ENCODE data around the gene FILIP1.

FILIP1 gene

DNA sequence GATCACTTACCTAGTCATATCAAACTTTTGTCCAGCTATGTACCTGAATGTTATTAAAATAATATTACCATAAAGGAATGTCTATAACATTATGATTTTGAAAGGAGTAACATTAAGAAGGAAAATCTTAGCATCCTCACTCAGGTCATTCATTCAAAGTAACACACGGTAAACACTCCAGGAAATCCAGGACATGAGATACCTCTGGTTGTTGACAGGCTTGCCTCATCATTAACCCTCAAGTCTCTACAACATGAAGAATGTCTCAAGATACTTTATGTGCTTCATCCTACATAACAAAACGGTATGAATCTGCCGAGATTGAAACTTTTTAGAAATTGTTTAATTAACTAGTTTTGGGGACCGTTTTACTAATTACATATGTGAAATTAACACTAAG, 690 bp upstream of the FILIP1 start:
- no peak for DNase-seq

DNA sequence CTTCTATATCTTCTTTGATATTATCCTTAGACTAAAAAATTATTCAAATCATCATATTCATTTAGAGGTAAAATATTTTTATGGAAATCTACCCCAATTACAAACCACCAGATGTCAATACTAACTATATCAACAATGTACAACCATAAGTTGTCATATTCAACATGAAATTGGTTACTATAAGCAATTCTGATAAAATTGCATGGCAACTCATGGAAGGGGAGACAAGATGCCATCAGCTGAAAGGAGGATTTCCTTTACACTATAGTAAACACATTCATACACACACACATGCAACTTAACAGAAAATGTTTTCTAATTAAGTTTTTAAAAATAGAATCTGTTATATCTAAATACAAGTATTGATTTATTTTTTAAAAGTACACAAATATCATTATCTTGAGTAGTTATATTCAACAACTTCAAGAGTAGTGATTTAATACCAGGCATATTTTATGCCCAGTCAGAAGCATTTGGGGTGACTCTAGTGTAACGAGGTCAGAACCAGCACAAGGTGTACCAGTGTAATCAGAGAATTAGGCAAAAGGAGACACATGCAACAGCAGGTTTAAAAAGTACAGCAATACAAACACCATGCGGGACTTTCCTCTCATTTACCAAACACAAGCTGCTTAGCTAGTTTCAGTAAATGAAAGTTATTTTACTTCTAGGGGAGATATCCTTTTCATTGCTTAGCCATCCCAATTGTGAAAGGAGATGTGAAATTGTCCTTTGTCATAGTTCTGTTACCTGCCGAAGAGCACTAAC, 1.0 kb downstream of the FILIP1 start:
- no peak for DNase-seq

DNA sequence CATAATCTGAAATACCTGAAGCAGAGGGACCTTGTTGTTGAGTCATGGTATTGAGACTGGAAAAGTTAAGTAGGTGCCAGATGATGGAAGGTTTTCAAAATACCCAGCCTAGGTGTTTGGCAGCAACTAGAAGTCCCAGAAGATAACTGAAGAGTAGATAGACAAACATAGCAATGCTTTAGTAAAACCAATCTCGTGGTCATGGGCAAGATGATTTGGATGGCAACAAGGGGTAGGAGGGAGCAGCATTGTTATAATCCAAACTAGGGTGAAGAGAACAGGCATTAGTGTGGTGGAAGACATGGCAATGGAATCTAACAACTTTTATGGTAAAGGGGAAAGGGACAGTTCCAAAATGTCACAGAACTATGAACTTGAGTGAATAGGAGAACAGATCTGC, 2.3 kb downstream of the FILIP1 start:
- DNase-seq, result no peak

DNA sequence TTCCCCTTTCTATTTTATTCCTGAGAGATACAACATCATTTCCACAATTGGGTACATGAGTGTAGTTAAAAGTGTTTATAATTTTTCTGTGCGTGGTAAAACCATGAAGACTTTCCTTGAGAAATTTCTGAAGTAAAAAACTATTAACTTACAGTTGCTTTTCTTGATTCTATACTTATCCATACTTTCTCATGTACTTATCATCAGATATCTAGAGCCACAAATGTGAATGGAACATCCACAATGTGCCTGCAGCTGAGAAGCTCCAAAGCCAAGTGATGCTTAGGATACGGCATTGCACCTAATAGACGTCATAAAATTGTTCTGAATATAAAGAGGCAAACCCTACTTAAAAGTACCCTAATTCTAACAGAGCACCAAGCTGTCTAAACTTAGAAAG, 2.9 kb downstream of the FILIP1 start:
- DNase-seq, result no peak

DNA sequence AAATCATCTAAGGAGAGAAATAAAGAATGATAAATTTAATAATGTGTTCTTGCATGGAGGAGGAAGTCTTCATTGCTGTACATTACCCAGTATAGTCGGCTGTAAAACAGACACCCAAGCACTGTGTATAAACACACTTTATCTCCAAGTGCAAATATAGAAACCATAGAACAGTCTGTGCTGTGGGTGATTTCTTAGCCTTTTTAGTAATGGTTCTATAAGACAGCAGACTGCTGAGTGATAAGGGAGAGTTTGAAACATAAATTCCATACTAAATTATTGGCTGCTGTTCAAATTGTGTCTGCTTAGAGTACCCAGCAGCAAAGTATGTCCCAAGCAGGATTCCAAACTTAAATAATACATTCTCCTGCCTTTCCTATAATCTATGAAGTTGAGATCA, 4.6 kb downstream of the FILIP1 start:
- DNase-seq, result no peak

DNA sequence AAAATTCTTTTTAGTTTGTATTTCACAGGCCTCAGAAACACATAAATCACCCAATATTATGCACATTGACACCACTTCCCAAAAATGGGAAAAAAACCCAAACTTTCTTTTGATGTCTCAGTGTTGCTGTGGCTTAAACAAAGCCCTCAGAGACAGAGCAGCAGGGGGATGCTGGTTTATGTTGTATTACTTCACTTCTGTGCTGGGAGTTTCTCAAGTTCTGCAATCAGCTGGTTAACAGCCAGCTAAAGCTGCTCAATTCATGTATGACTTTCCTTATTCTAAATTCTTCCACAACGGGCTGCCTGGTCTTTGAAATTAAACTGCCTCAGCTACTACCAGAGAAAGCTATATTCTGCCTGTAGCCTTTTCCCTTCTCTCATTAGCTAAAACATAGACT, 5.6 kb downstream of the FILIP1 start:
- DNase-seq, result no peak

DNA sequence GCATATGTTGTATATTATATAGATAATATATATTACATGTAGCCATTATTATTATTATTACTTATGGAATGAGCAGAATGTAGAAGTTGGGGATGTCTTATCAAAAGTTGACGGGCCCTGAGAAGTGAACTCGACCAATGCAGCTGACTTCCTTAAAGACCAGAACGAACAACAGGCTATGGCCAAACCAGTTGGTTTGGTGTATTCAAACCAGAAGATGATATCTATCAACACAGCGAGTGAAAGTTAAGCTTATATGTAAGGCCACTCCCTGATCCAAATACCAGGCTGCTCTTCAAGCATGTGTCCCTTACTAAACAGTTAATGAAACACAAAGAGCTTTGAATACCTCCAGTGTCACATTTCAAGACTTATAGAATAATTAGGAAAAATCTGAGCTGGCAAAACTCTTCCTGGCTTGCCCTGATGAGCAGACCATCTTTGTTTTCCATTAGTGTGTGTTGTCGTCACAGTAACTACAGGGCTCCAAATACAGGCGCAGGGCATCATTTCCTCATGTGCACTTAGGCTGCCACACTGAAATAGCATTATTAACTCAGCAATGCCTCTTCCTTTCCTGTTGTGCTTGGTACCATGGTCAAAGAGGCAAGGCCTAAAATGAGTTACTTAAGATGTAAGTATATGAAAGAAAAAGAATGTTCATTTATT, 6.6 kb downstream of the FILIP1 start:
- no peak for DNase-seq

DNA sequence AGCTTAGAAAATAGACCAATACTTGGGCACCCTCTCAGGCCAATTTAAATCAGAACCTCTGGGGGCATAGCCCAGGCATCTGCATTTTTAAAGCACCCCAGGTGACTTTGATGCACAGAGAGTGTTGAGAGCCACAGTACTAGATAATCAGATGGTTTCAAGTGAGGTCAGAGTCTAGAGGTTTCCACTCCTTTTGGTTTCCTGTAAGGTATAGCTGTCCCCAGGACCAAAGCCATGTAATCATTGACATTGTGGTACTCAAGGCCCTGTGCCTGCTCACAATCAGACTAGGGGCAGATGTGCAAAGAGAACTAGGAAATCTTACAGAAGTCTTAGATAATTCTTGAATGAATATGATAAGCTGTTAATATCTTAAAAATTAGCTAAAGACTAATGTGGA, 9.1 kb downstream of the FILIP1 start:
- DNase-seq, result no peak

DNA sequence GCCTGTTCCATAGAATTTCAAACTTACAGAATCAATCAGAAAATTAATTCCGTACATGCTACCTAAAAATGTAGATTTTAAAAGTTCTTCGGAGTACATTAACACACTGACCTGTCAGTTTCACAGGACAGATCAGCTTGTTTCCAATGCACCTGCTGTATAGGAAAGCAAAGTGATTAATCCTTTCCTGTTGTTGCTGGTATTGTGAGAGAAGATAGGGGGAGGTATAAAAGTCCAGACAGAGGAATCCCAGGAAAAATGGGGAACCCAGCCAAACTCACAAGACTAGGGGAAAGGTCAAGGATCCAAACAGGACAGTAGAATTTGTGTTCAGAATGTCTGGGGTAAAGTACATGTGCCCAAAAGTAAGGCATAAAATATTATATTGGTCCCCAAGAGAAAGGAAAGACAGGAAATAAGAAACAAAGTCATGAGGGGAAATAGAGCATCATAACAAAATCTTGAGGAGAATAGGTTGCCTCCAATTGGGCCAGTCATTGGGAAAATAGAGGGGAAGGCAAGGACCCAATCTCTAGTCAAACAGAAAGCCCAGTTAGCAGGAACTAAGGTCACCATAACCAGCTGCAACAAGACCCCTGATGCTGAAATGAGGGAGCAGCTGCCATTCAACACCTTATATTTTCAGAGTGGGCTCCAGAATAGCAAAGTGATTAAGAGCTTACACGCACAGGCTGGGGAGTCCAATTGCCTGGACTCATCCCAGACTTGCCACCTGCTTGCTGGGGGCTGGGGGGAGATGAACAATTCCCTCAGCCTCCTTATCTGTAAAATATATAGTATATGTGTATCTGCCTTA, 10.3 kb downstream of the FILIP1 start:
- no peak for DNase-seq

DNA sequence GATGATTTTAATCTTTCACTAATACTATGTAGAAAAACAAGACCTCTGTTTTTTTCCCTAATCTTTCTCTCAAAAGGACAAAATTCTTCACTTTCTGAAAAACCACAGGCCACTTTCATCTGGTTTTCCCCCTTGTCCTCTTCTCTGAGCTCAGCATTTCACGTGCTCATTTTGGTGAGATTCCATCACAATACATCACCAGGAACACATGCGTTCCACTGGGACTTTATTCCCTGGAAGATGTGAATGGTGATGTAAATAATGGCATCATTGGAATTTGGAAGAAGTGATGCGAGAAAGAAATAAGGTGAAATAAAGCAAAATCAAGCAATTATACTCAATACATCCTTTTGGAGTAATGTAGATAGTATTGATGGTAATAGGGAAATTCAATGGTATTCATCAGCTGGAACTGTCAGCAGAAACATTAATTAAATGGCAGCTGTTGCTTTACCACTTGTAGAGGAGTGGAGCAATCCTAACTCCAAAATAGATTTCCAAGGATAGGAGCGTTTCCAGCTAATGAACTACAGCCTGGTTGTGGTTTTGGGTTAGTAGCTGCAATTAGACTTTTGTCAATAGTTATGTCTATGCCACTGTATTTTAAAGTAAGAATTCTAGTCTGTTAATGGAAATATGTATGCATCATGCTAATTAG, 11.5 kb downstream of the FILIP1 start:
- DNase-seq, result no peak

DNA sequence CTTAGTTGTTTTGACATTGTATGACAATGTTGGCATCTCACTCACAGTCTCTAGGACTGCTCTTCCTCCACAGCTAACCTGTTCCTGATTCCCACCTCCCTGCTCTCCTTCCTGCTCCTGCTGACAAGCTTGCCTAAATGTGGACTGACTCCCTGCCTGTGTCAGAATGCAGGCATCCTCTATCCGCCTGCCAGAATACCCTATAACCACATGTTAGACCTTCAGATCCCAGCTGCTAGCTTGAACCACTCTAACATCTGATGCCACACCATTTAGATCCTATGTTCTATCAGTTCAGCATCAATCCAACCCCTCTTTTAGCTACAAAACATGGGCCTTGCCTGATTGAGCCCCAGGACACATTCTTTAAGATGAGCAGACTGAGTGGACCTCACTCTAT, 12.2 kb downstream of the FILIP1 start:
- DNase-seq, result no peak

DNA sequence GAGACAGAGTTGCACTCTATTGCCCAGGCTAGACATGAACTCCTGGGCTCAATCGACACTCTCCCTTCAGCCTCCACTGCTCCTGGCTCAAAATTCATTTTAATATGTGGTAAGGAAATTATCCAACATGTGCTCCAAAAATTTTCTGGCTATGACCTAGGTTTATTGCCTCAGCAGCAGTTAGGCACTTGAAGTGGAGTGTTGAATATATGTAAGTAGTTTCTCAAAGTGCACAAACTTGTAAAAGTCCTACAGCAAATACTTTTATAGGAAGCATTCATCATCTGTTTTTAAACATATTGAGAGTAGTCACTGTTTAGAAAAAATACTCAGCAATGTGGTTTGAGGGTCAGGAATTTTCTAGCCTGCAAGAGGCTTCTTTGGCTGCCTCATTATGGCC, 13.2 kb downstream of the FILIP1 start:
- no peak for DNase-seq

DNA sequence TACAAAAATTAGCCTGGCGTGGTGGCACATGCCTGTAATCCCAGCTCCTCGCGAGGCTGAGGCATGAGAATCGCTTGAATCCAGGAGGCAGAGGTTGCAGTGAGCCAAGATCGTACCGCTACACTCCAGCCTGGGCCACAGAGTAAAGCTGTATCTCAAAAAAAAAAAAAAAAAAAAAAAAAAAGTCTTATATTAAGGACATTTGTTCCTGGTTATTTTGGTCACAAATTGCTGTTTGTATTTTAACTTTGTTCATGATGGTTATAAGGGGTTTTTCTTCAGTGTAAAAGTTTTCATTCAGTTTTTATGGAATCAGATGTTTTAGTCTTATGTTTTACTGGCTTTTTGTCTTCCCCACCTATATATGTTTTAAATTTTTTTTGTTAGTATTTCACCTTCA, 13.9 kb downstream of the FILIP1 start:
- DNase-seq, result no peak

DNA sequence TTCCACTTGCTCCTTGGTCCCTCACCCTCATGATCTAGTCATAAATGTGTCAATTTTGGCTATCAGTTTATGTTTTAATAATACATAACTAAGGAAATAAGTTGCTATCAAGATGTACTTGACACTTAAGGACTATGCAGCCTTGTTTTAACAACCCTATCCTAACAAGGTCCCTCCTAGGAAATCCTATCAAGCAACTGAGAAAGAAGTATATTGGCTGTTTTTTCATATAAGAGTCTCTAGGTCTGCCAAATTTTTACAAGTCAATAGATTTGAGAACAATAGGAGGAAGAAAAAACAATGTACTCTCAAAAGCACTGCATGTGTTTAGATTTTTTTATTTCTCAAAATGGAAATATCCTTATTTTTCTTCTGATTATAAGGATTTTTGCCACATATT, 14.7 kb downstream of the FILIP1 start:
- DNase-seq, result no peak

DNA sequence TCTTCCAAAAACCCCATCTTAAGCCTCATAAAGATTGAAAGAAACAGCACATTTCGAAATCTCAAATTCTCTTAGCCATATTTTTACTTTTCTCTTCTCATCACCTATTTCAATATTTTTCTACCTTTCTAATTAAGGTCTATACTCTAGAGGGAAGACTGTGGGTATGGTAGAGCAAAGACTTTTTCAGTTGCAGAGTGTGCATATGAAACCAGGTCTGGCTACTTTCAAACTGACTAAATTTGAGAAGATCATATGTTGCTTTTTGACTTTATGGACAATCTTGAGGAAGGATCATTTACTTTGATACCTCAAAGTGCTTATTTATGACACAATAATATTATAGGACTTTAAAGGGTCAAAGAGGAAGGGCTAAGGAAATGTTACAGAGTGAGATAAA, 20.7 kb downstream of the FILIP1 start:
- DNase-seq, result no peak

DNA sequence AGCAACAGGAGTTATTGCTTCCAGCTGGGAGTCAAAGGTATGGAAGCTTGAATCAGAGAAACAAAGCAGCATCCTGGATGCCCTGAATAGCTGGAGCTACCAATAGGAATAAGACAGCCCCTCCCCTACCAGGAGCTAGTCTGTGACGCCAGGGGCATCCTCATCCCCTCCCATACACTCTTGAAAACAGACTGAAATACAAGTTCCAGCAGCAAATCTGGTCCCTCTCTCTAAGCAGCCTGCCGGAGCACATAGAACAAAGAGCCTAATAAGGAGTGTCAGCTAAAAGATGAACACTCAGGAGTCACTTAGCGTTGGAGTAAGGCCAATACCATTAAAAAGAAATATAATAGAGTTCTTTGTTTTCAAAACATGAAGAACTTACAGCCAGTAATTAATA, 25.6 kb downstream of the FILIP1 start:
- no peak for DNase-seq

DNA sequence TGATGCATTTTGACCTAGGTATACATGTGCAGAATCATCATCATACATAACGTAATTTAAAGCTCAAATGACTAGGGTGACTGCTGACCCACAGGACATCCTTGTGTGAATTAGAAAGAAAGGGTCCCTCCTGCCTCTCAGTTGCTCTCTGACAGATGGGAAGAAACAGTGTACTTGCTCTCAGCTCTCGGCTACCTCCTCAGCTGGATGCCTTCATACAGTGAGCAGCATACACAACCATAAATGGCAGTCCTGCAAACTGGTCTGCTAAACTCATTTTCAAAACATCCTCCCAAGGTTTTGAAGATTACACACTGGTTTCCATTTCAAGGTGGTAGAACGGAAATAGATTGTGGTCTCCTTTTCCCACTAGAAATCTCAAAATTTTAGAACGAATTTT, 26.3 kb downstream of the FILIP1 start:
- no peak for DNase-seq

DNA sequence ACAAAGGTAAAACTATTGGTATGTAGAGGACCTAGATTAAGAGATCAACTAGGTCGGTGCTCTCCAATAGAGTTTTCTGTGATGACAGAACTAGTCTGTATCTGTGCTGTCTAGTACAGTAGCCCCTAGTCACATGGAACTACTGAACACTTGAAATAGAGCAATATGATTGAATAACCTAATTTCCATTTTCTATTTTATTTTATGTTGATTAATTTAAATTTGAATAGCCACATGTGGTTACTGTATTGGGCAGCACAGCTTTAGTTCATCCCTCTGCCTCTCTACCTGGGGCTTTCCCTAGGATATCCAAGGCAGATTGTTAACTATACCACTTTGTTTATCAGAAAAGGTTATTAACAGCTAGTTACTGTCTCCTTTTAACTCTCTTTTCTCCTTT, 27.0 kb downstream of the FILIP1 start:
- no peak for DNase-seq

DNA sequence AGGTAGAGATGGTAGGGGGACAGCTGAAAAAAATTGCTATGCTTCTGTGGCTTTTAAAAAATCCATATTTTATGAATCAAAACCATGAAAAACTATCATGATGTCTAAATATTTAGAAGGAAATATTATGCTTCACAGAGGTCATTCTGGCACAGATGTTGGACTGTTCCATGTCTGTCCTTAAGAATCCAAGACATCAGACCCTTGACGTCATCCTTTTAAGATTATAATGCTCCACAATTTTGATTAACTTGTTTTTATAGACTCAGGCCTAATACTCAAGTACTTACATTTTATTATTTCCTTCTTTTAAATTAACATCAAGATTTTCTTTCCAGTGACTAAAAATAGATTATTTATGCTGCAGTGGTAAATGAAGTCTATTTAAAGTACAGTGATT, 29.7 kb downstream of the FILIP1 start:
- no peak for DNase-seq

DNA sequence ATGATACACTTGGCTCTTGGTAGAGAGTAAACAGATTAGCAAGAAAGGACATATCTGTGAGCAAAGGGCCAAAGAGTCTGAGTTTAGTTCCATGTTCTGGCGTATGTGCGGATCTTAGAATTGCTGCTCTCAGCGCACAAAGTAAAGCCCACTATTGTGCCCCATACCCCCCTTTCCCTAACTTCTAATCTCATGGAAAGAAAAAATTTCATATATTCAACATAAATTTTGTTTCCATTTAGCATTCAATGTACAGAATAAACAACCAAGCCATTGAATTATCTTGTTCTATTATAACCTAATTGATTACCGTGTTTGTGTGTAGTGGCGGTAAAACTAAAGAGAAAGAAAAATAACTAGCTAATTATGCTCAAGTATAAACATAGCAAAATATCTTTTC, 30.5 kb downstream of the FILIP1 start:
- no peak for DNase-seq

DNA sequence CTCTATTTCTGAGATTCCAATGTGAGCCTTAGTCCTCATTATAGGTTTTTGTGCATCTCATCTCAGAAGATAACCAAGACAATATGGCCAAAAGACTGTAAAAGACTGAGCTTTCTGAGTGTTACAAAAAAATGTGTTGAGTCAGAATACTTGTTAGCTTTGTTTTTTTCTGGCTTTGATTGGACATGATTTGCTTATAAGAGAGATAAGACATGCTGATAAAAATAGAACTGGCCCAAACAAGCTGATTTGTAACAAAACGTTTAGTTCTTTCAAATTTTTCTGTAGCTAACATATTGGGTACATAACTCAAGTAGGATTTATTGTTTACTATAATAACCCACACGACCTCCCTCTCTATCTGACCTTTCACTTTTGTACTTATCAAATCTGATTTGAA, 32.9 kb downstream of the FILIP1 start:
- no peak for DNase-seq

DNA sequence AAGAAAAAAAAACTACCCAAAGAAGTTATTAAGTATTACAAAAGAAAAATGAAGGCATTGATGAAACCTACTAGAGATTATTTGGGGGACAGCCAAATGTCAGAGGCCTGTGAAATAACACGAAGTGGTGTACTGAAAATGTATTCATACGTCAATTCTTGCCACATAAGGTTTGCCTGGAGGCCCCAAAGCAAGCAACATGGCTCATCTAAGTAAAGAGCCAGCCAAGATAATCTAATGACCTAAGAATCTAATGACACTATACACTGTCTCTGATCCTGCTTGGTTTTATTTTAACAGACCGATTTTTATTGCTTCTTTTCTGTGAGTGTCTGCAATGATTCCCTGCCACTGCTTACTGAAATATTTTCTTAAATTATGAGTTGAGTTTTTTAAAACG, 34.7 kb downstream of the FILIP1 start:
- DNase-seq, result no peak

DNA sequence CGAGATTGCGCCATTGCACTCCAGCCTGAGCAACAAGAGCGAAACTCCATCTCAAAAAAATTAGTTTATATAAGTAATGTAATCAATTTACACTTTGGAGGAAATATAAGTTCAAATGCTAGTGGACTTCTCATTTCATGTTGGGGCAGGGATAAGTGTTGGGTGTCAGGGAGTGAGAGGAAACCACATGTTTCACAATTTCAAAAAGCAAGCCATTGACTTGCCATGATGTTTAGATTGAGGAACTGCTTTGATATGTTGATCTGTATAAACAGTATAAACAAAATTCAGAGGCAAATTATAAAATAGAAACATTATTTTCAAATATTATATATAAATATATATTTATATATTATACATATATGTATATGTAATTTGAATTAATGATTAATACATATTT, 42.7 kb downstream of the FILIP1 start:
- no peak for DNase-seq

All from NCI-H187 (cell line).